ENCODE measurements around the gene SIM1. TPM values are rescaled to one million over a fixed set of nuclear protein-coding genes. Genes with fewer than 3 reads are reported as not detected.

Gene SIM1
- total RNA-seq, 2 experiments from 2014 or later = not detected

- ChIA-PET POLR2A (no interaction called here), CTCF (no interaction called here)
Measured at GRCh38 chr6:100458841-100459591, 5.7 kb downstream of the SIM1 start.

GRCh38 chr6:100457311-100457990 lies 7.3 kb downstream of the SIM1 start:
- CTCF ChIA-PET = no interaction called here
- POLR2A ChIA-PET = no interaction called here

GRCh38 chr6:100456908-100457235 lies 7.8 kb downstream of the SIM1 start:
- ChIA-PET POLR2A (no interaction called here), CTCF (no interaction called here)

- CTCF ChIA-PET = no interaction called here
- POLR2A ChIA-PET = no interaction called here
Measured at GRCh38 chr6:100456141-100456907, 8.4 kb downstream of the SIM1 start.

GRCh38 chr6:100455230-100456124 lies 9.2 kb downstream of the SIM1 start:
- POLR2A ChIA-PET = no interaction called here
- CTCF ChIA-PET = no interaction called here

- ChIA-PET CTCF (no interaction called here), POLR2A (no interaction called here)
Measured at GRCh38 chr6:100454551-100455229, 10.0 kb downstream of the SIM1 start.

- ChIA-PET CTCF (no interaction called here), POLR2A (no interaction called here)
Measured at GRCh38 chr6:100453701-100454521, 10.8 kb downstream of the SIM1 start.

- CTCF ChIA-PET = no interaction called here
- POLR2A ChIA-PET = no interaction called here
Measured at GRCh38 chr6:100452998-100453397, 11.7 kb downstream of the SIM1 start.

GRCh38 chr6:100451577-100451976 lies 13.1 kb downstream of the SIM1 start:
- POLR2A ChIA-PET = no interaction called here
- CTCF ChIA-PET = no interaction called here

GRCh38 chr6:100449239-100449691 lies 15.5 kb downstream of the SIM1 start:
- CTCF ChIA-PET = interaction anchor here (1.5 kb wide), 1 partner anchor 11 kb away, joined by 4 read pairs; no protein-coding TSS in a partner anchor
- POLR2A ChIA-PET = no interaction called here

GRCh38 chr6:100447900-100448748 lies 16.6 kb downstream of the SIM1 start:
- ChIA-PET CTCF (no interaction called here), POLR2A (no interaction called here)

GRCh38 chr6:100447081-100447899 lies 17.4 kb downstream of the SIM1 start:
- ChIA-PET CTCF (no interaction called here), POLR2A (no interaction called here)

- POLR2A ChIA-PET = no interaction called here
Measured at GRCh38 chr6:100446115-100447080, 18.3 kb downstream of the SIM1 start.

GRCh38 chr6:100445512-100445911 lies 19.2 kb downstream of the SIM1 start:
- ChIA-PET CTCF (no interaction called here), POLR2A (no interaction called here)

More at GRCh38 chr6:100446115-100447080, 18.3 kb downstream of the SIM1 start:
- CTCF ChIA-PET = no interaction called here

- ChIA-PET POLR2A (no interaction called here), CTCF (no interaction called here)
Measured at GRCh38 chr6:100440935-100441334, 23.8 kb downstream of the SIM1 start.

GRCh38 chr6:100435299-100435698 lies 29.4 kb downstream of the SIM1 start:
- POLR2A ChIA-PET = no interaction called here
- CTCF ChIA-PET = no interaction called here

All from activated CD8-positive, alpha-beta memory T cell treated with anti-CD3 and anti-CD28 coated beads for 36 hours (primary cell).